HEK293T (cell line): Measurements from ENCODE around the gene MDM2.
"Not testable (repeated sequence)": the region's sequence is repeated elsewhere in the genome, so short reads cannot be mapped to it uniquely, and the experiment has no call there.

ENCODE experiments used
- BHLHE40 ChIP-seq: fragments of 450-650 bp; IDR thresholded peaks from 2 replicates; pipeline ENCODE4 v1.6.1; 2016; ENCODE audit warnings: mild to moderate bottlenecking, moderate library complexity, borderline replicate concordance
- FOXA1 ChIP-seq: fragments of 450-650 bp; IDR thresholded peaks from 2 replicates; pipeline ENCODE4 v1.6.1; 2016; ENCODE audit warnings: mild to moderate bottlenecking
- FOXK2 ChIP-seq: fragments of 450-650 bp; IDR thresholded peaks from 2 replicates; pipeline ENCODE4 v1.6.1; 2016; ENCODE audit warnings: mild to moderate bottlenecking
- FOXM1 ChIP-seq: fragments of 450-650 bp; IDR thresholded peaks from 2 replicates; pipeline ENCODE4 v1.6.1; 2017; ENCODE audit warnings: mild to moderate bottlenecking, borderline replicate concordance
- HDGF ChIP-seq: fragments of 450-650 bp; IDR thresholded peaks from 2 replicates; pipeline ENCODE4 v1.6.1; 2017; ENCODE audit warnings: antibody characterized with exemption, borderline replicate concordance
- L3MBTL2 ChIP-seq: fragments of 450-650 bp; conservative IDR thresholded peaks from 2 replicates; pipeline ENCODE4 v1.6.1; 2016; ENCODE audit warnings: mild to moderate bottlenecking
- LEF1 ChIP-seq: fragments of 450-650 bp; IDR thresholded peaks from 2 replicates; pipeline ENCODE4 v1.6.1; 2017; ENCODE audit warnings: mild to moderate bottlenecking, borderline replicate concordance
- SP1 ChIP-seq: fragments of 450-650 bp; IDR thresholded peaks from 2 replicates; pipeline ENCODE4 v1.6.1; 2017
- SUZ12 ChIP-seq: fragments of 450-650 bp; IDR thresholded peaks from 2 replicates; pipeline ENCODE4 v1.6.1; 2016; ENCODE audit warnings: mild to moderate bottlenecking
- ZNF384 ChIP-seq: fragments of 450-650 bp; IDR thresholded peaks from 2 replicates; pipeline ENCODE4 v1.6.1; 2016
- TF ChIP-seq, protein P1 (sequence below): fragments of 450-650 bp; IDR thresholded peaks from 2 replicates; pipeline ENCODE4 v1.6.1; 2016

DNA sequence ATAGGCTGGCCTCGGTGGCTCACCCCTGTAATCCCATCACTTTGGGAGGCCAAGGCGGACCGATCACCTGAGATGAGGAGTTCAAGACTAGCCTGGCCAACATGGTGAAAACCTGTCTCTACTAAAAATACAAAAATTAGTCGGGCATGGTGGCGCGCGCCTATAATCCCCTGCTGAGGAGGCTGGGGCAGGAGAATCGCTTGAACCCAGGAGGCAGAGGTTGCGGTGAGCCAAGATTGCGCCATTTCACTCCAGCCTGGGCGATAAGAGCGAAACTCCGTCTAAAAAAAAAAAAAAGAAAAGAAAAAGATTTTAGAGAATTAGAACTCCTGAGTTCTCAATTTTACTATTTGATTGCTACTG is 2.0 kb downstream of the MDM2 start:
- TF ChIP-seq FOXM1, FOXA1, HDGF, FOXK2, BHLHE40, LEF1, L3MBTL2, SP1, ZNF384, SUZ12: not testable (repeated sequence)
- TF ChIP-seq, protein P1, sequence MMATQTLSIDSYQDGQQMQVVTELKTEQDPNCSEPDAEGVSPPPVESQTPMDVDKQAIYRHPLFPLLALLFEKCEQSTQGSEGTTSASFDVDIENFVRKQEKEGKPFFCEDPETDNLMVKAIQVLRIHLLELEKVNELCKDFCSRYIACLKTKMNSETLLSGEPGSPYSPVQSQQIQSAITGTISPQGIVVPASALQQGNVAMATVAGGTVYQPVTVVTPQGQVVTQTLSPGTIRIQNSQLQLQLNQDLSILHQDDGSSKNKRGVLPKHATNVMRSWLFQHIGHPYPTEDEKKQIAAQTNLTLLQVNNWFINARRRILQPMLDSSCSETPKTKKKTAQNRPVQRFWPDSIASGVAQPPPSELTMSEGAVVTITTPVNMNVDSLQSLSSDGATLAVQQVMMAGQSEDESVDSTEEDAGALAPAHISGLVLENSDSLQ = not testable (repeated sequence)
